NT2/D1 (cell line): ENCODE results near the gene COL23A1.

ENCODE experiments used
- DNase-seq: peaks from one replicate; pipeline ENCODE4 v3.0.0-alpha.2; 2011; ENCODE audit warnings: low read depth, low spot score
- H3K27me3 ChIP-seq: 2 replicates; pipeline ENCODE4 v1.6.0; 2011; ENCODE audit warnings: mild to moderate bottlenecking; ENCODE audit not compliant: insufficient read length, insufficient read depth
- H3K36me3 ChIP-seq: 2 replicates; pipeline ENCODE4 v1.6.1; 2011; ENCODE audit warnings: mild to moderate bottlenecking, low read length, mixed read lengths; ENCODE audit not compliant: insufficient read depth, insufficient read length
- H3K4me1 ChIP-seq: 2 replicates; pipeline ENCODE4 v1.5.1; 2011; ENCODE audit not compliant: insufficient read depth, insufficient read length
- H3K4me3 ChIP-seq: 2 replicates; pipeline ENCODE4 v1.5.1; 2011; ENCODE audit warnings: low read depth; ENCODE audit not compliant: insufficient read length
- H3K9ac ChIP-seq: 2 replicates; pipeline ENCODE4 v1.6.0; 2011; ENCODE audit warnings: low read depth; ENCODE audit not compliant: insufficient read length
- H3K9me3 ChIP-seq: 2 replicates; pipeline ENCODE4 v1.5.1; 2011; ENCODE audit warnings: mild to moderate bottlenecking, low read length; ENCODE audit not compliant: insufficient read depth
- SUZ12 ChIP-seq: IDR thresholded peaks from 2 replicates; pipeline ENCODE4 v1.6.1; 2011; ENCODE audit not compliant: insufficient read length, insufficient read depth; ENCODE audit errors: extremely low read depth
- YY1 ChIP-seq: IDR thresholded peaks from 2 replicates; pipeline ENCODE4 v1.6.1; 2011; ENCODE audit not compliant: insufficient read length, insufficient read depth
- ZNF274 ChIP-seq: IDR thresholded peaks from 2 replicates; pipeline ENCODE4 v1.6.1; 2011; ENCODE audit warnings: mild to moderate bottlenecking, low read depth, low read length

COL23A1 gene

GRCh38 chr5:178499352-178499751 is 90.8 kb downstream of the COL23A1 start:
- DNase-seq: no peak
- H3K4me3 ChIP-seq: no peak overlapping the region
- no peaks in the 10 kb centered on the region for H3K9me3 ChIP-seq
- no peak for TF ChIP-seq YY1
- TF ChIP-seq ZNF274: no peak
- TF ChIP-seq SUZ12: no peak
- no peak overlapping the region for H3K9ac ChIP-seq
- H3K36me3 ChIP-seq: no peaks in the 10 kb centered on the region
- H3K27me3 ChIP-seq: no peaks in the 10 kb centered on the region
- peaks cover 2% of the 10 kb centered on the region for H3K4me1 ChIP-seq

GRCh38 chr5:178496642-178497041 is 93.6 kb downstream of the COL23A1 start:
- Histone ChIP-seq H3K27me3 (no peaks in the 10 kb centered on the region), H3K4me1 (no peaks in the 10 kb centered on the region), H3K4me3 (no peak overlapping the region), H3K36me3 (peaks cover 4% of the 10 kb centered on the region), H3K9ac (no peak overlapping the region), H3K9me3 (no peaks in the 10 kb centered on the region)
- no peak for DNase-seq
- no peak for TF ChIP-seq SUZ12
- no peak for TF ChIP-seq ZNF274
- TF ChIP-seq YY1: no peak

- Histone ChIP-seq H3K9me3 (no peaks in the 10 kb centered on the region), H3K4me3 (no peak overlapping the region)
Observed at GRCh38 chr5:178496214-178496613, 94.0 kb downstream of the COL23A1 start.

GRCh38 chr5:178495706-178496105 is 94.5 kb downstream of the COL23A1 start:
- Histone ChIP-seq H3K4me3 (no peak overlapping the region), H3K4me1 (no peaks in the 10 kb centered on the region), H3K27me3 (no peaks in the 10 kb centered on the region), H3K9ac (no peak overlapping the region), H3K36me3 (peaks cover 4% of the 10 kb centered on the region), H3K9me3 (no peaks in the 10 kb centered on the region)
- TF ChIP-seq YY1 (no peak), ZNF274 (no peak), SUZ12 (no peak)
- no peak for DNase-seq

More at GRCh38 chr5:178496214-178496613, 94.0 kb downstream of the COL23A1 start:
- no peak for TF ChIP-seq SUZ12
- TF ChIP-seq ZNF274: no peak
- no peak for TF ChIP-seq YY1
- no peak overlapping the region for H3K9ac ChIP-seq
- no peaks in the 10 kb centered on the region for H3K4me1 ChIP-seq
- no peak for DNase-seq
- no peaks in the 10 kb centered on the region for H3K27me3 ChIP-seq
- H3K36me3 ChIP-seq: peaks cover 4% of the 10 kb centered on the region

- peaks cover 4% of the 10 kb centered on the region for H3K36me3 ChIP-seq
- H3K9ac ChIP-seq: no peak overlapping the region
- peaks cover 12% of the 10 kb centered on the region; the same call in 1 of the 2 replicates for H3K9me3 ChIP-seq
- TF ChIP-seq SUZ12 (no peak), ZNF274 (no peak), YY1 (no peak)
- H3K4me1 ChIP-seq: no peaks in the 10 kb centered on the region
- H3K4me3 ChIP-seq: no peak overlapping the region
- H3K27me3 ChIP-seq: no peaks in the 10 kb centered on the region
- DNase-seq: no peak
Observed at GRCh38 chr5:178492278-178492677, 97.9 kb downstream of the COL23A1 start.

GRCh38 chr5:178490935-178491652 is 99.1 kb downstream of the COL23A1 start:
- peaks cover 12% of the 10 kb centered on the region; the same call in 1 of the 2 replicates for H3K9me3 ChIP-seq
- DNase-seq: no peak

GRCh38 chr5:178489271-178489976 is 100.8 kb downstream of the COL23A1 start:
- H3K4me3 ChIP-seq: no peak overlapping the region
- no peaks in the 10 kb centered on the region for H3K4me1 ChIP-seq
- H3K36me3 ChIP-seq: peaks cover 4% of the 10 kb centered on the region
- no peak for TF ChIP-seq YY1
- no peak for TF ChIP-seq SUZ12
- no peak for TF ChIP-seq ZNF274
- no peak for DNase-seq
- H3K9ac ChIP-seq: no peak overlapping the region
- H3K27me3 ChIP-seq: no peaks in the 10 kb centered on the region
- peaks cover 12% of the 10 kb centered on the region; the same call in 1 of the 2 replicates for H3K9me3 ChIP-seq

More at GRCh38 chr5:178490935-178491652, 99.1 kb downstream of the COL23A1 start:
- Histone ChIP-seq H3K4me1 (no peaks in the 10 kb centered on the region), H3K9ac (no peak overlapping the region), H3K36me3 (peaks cover 4% of the 10 kb centered on the region), H3K4me3 (no peak overlapping the region), H3K27me3 (no peaks in the 10 kb centered on the region)
- TF ChIP-seq YY1: no peak
- TF ChIP-seq ZNF274: no peak
- no peak for TF ChIP-seq SUZ12
